ENCODE measurements around the gene PDZRN3. TPM values are rescaled to one million over a fixed set of nuclear protein-coding genes. Genes with fewer than 3 reads are reported as not detected.

PDZRN3 gene
- total and polyA plus RNA-seq, 2 of the 13 experiments (the other 11 are each of a cell fraction or from before 2014, with no cell fraction given): not detected

- FAIRE-seq: no peak
- BruUV-seq (replicated peaks): no TSS peak
- no peak overlapping the region for H2AFZ ChIP-seq (ENCODE audit: low read length)
- H4K20me1 ChIP-seq (ENCODE audit: insufficient read depth, low read length): no peaks in the 10 kb centered on the region
- WGBS (ENCODE audit: low lambda C conversion rate): 24% methylated on average over 4 of the region's 4 CpGs
- no peaks in the 10 kb centered on the region for H3K4me1 ChIP-seq (ENCODE audit: insufficient read depth, low read length)
- TF ChIP-seq IRF2 (CRISPR knock-in tag; IDR thresholded peaks at IDR 0.05) (no peak), ZNF616 (CRISPR knock-in tag; IDR thresholded peaks at IDR 0.05; ENCODE audit: low read depth) (no peak), FOXK1 (CRISPR knock-in tag; IDR thresholded peaks at IDR 0.05; ENCODE audit: borderline replicate concordance, low read depth) (no peak), SMARCC2 (IDR thresholded peaks at IDR 0.05) (no peak), ZNF235 (CRISPR knock-in tag; IDR thresholded peaks at IDR 0.05; ENCODE audit: borderline replicate concordance) (no peak), MZF1 (CRISPR knock-in tag; IDR thresholded peaks at IDR 0.05; ENCODE audit: borderline replicate concordance) (no peak), ZFX (CRISPR knock-in tag; IDR thresholded peaks at IDR 0.05; ENCODE audit: low read depth) (no peak), CENPBD1 (CRISPR knock-in tag; IDR thresholded peaks at IDR 0.05; ENCODE audit: borderline replicate concordance, low read depth) (no peak)
- TF ChIP-seq, protein P1, sequence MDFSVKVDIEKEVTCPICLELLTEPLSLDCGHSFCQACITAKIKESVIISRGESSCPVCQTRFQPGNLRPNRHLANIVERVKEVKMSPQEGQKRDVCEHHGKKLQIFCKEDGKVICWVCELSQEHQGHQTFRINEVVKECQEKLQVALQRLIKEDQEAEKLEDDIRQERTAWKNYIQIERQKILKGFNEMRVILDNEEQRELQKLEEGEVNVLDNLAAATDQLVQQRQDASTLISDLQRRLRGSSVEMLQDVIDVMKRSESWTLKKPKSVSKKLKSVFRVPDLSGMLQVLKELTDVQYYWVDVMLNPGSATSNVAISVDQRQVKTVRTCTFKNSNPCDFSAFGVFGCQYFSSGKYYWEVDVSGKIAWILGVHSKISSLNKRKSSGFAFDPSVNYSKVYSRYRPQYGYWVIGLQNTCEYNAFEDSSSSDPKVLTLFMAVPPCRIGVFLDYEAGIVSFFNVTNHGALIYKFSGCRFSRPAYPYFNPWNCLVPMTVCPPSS (IDR thresholded peaks at IDR 0.05): no peak
- TF ChIP-seq, protein P2, sequence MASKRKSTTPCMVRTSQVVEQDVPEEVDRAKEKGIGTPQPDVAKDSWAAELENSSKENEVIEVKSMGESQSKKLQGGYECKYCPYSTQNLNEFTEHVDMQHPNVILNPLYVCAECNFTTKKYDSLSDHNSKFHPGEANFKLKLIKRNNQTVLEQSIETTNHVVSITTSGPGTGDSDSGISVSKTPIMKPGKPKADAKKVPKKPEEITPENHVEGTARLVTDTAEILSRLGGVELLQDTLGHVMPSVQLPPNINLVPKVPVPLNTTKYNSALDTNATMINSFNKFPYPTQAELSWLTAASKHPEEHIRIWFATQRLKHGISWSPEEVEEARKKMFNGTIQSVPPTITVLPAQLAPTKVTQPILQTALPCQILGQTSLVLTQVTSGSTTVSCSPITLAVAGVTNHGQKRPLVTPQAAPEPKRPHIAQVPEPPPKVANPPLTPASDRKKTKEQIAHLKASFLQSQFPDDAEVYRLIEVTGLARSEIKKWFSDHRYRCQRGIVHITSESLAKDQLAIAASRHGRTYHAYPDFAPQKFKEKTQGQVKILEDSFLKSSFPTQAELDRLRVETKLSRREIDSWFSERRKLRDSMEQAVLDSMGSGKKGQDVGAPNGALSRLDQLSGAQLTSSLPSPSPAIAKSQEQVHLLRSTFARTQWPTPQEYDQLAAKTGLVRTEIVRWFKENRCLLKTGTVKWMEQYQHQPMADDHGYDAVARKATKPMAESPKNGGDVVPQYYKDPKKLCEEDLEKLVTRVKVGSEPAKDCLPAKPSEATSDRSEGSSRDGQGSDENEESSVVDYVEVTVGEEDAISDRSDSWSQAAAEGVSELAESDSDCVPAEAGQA (IDR thresholded peaks at IDR 0.05; ENCODE audit: low read depth): no peak
- TF ChIP-seq, protein P2 (CRISPR knock-in tag; IDR thresholded peaks at IDR 0.05; ENCODE audit: borderline replicate concordance): no peak
- no peak overlapping the region for H3K4me3 ChIP-seq (replicated peaks in 1 of 3; ENCODE audit: insufficient read depth in 1 of 3, low read depth in 2 of 3, low read length in 3 of 3)
- H3K27ac ChIP-seq (ENCODE audit: extremely low read length, insufficient read depth, low read length): no peak overlapping the region
- no peak overlapping the region for H3K4me2 ChIP-seq (ENCODE audit: low read depth, low read length)
- DNase-seq (ENCODE audit: low spot score): no peak
- H3K9me3 ChIP-seq (ENCODE audit: low read length): no peaks in the 10 kb centered on the region
- H3K36me3 ChIP-seq (replicated peaks in 1 of 2; ENCODE audit: control insufficient read depth in 1 of 2, insufficient read depth in 2 of 2, low read length in 2 of 2): no peaks in the 10 kb centered on the region
- in situ Hi-C loops (cut with HindIII; ENCODE audit: extremely low pct_ligation_motif_present, low pct_unique_long_range_greater_than_20kb): loop anchor here (5.0 to 10.0 kb wide), 2 partner anchors 309 to 406 kb away; no protein-coding TSS in a partner anchor
- ChIA-PET POLR2A (no interaction called here), CTCF (ENCODE audit: low intra/inter-chr PET ratio, low total read pairs) (interaction anchor here (3.1 kb wide), 1 partner anchor 403 kb away, joined by 40 read pairs; no protein-coding TSS in a partner anchor)
- no peaks in the 10 kb centered on the region for H3K79me2 ChIP-seq (ENCODE audit: insufficient read depth, low read length)
- H3K9ac ChIP-seq (ENCODE audit: insufficient read depth, low read depth, low read length): no peak overlapping the region
- no peak for ATAC-seq
- no peaks in the 10 kb centered on the region for H3K27me3 ChIP-seq (ENCODE audit: control insufficient read depth in 1 of 2, insufficient read depth in 2 of 2, low read length in 2 of 2)
- intact Hi-C loops (cut with micrococcal nuclease; ENCODE audit: unreplicated experiment): no loop called here
Measured at GRCh38 chr3:73503781-73504180, 121.0 kb downstream of the PDZRN3 start.

Data from HepG2 (cell line).